Loucy (cell line): ENCODE measurements around the gene SLC35A4.
"Not testable (repeated sequence)": the region's sequence is repeated elsewhere in the genome, so short reads cannot be mapped to it uniquely, and the experiment has no call there.

Experiments
- H2AFZ ChIP-seq: fragments of 200-600 bp; sonication (generic); 2 replicates; pipeline ENCODE4 v1.6.0; 2016; ENCODE audit warnings: antibody characterized with exemption, mild to moderate bottlenecking, low read length, moderate library complexity
- H3F3A ChIP-seq: fragments of 200-600 bp; 2 replicates; pipeline ENCODE4 v1.6.0; 2016; ENCODE audit warnings: antibody characterized with exemption, low read depth, mild to moderate bottlenecking
- H3K27me3 ChIP-seq: fragments of 200-600 bp; sonication (generic); 2 replicates; pipeline ENCODE4 v1.6.1; 2014; ENCODE audit warnings: low read length, mild to moderate bottlenecking; ENCODE audit not compliant: insufficient read depth, poor library complexity, severe bottlenecking
- H3K36me3 ChIP-seq: fragments of 200-600 bp; sonication (generic); 2 replicates; pipeline ENCODE4 v1.6.1; 2016; ENCODE audit warnings: low read length; ENCODE audit not compliant: insufficient read depth
- H3K4me1 ChIP-seq: fragments of 200-600 bp; sonication (generic); 2 replicates; pipeline ENCODE4 v1.5.1; 2014; ENCODE audit warnings: low read length, mild to moderate bottlenecking; ENCODE audit not compliant: insufficient read depth, poor library complexity, severe bottlenecking
- H3K4me2 ChIP-seq: fragments of 200-600 bp; sonication (generic); 2 replicates; pipeline ENCODE4 v1.6.0; 2014; ENCODE audit warnings: antibody characterized with exemption, low read length, low read depth, mild to moderate bottlenecking; ENCODE audit not compliant: poor library complexity, severe bottlenecking
- H3K4me3 ChIP-seq: fragments of 200-600 bp; sonication (generic); 2 replicates; pipeline ENCODE4 v1.5.1; 2014; ENCODE audit warnings: low read length, mild to moderate bottlenecking, mixed read lengths; ENCODE audit not compliant: poor library complexity, severe bottlenecking
- H3K79me2 ChIP-seq: fragments of 200-600 bp; sonication (generic); 2 replicates; pipeline ENCODE4 v1.6.1; 2014; ENCODE audit warnings: low read length; ENCODE audit not compliant: insufficient read depth
- H3K9ac ChIP-seq: fragments of 200-600 bp; sonication (generic); 2 replicates; pipeline ENCODE4 v1.6.0; 2014; ENCODE audit warnings: mild to moderate bottlenecking, low read depth, low read length, moderate library complexity; ENCODE audit not compliant: poor library complexity, severe bottlenecking
- H3K9me2 ChIP-seq: fragments of 200-600 bp; sonication (generic); replicated peaks from 2 replicates; pipeline ENCODE4 v1.6.1; 2016; ENCODE audit warnings: low read depth, low read length, mixed read lengths
- H3K9me3 ChIP-seq: fragments of 200-600 bp; sonication (generic); 2 replicates; pipeline ENCODE4 v1.6.1; 2014; ENCODE audit warnings: mild to moderate bottlenecking, antibody characterized with exemption, low read length, low read depth; ENCODE audit not compliant: insufficient read depth
- H4K20me1 ChIP-seq: fragments of 200-600 bp; sonication (generic); 2 replicates; pipeline ENCODE4 v1.6.0; 2014; ENCODE audit warnings: antibody characterized with exemption, low read length, mild to moderate bottlenecking; ENCODE audit not compliant: insufficient read depth, poor library complexity, severe bottlenecking
- EZH2phosphoT487 ChIP-seq: fragments of 200-600 bp; IDR thresholded peaks from 2 replicates; pipeline ENCODE4 v1.6.1; 2018; ENCODE audit warnings: antibody characterized with exemption, mild to moderate bottlenecking, moderate library complexity, borderline replicate concordance
- TF ChIP-seq, protein P1 (sequence below): fragments of 200-600 bp; sonication (generic); conservative IDR thresholded peaks from 2 replicates; pipeline ENCODE4 v1.5.1; 2014; ENCODE audit warnings: mild to moderate bottlenecking, antibody characterized with exemption, low read length

The SLC35A4 gene

DNA sequence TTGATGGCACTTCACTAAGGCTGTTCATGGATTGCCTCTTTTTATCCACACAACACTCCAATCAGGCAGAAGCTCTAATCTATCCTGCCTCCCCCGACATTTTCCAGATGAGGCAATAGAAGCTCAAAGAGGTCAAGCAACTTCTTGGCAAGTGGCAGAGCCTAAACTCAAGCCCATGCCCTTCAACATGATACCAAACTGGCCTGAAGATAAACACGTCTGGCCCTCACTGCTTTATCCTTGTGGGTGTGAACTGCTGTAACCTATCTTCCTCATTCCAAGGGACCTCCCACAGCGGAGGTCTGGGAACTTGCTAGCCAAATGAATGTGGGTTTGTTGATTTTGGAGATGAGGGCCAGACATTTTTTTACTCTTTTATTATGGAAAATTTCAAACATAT, 9.5 kb downstream of the SLC35A4 start:
- Histone ChIP-seq H3K36me3 (no peaks in the 10 kb centered on the region), H3K9ac (no peak overlapping the region), H2AFZ (no peak overlapping the region), H3K4me2 (no peak overlapping the region), H3K4me3 (no peak overlapping the region), H3K9me2 (no peaks in the 10 kb centered on the region), H3K9me3 (no peaks in the 10 kb centered on the region), H3K4me1 (no peaks in the 10 kb centered on the region), H3F3A (no peaks in the 10 kb centered on the region), H4K20me1 (no peaks in the 10 kb centered on the region), H3K27me3 (no peaks in the 10 kb centered on the region), H3K79me2 (no peaks in the 10 kb centered on the region)
- TF ChIP-seq, protein P1, sequence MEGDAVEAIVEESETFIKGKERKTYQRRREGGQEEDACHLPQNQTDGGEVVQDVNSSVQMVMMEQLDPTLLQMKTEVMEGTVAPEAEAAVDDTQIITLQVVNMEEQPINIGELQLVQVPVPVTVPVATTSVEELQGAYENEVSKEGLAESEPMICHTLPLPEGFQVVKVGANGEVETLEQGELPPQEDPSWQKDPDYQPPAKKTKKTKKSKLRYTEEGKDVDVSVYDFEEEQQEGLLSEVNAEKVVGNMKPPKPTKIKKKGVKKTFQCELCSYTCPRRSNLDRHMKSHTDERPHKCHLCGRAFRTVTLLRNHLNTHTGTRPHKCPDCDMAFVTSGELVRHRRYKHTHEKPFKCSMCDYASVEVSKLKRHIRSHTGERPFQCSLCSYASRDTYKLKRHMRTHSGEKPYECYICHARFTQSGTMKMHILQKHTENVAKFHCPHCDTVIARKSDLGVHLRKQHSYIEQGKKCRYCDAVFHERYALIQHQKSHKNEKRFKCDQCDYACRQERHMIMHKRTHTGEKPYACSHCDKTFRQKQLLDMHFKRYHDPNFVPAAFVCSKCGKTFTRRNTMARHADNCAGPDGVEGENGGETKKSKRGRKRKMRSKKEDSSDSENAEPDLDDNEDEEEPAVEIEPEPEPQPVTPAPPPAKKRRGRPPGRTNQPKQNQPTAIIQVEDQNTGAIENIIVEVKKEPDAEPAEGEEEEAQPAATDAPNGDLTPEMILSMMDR, result no peak
- TF ChIP-seq EZH2phosphoT487, result no peak

DNA sequence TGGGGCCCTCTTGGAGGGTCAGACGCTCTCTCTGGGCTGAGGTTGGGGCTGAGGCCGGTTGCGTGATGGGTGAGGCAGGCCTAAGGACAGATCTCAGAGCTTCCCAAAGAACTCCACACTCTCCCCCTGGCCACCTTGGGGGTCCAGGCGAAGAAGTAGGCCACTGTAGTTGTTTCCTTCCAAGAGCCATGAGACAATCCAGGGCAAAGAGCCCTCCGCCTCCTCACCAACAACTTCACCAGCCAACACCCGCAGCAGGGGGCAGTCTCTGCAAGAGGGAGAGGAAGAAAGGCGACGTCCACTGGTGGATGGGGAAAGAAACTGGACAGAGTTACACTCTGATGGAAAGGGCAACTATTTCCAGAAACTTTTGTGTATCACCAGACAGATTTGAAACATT, 10.7 kb downstream of the SLC35A4 start:
- no peaks in the 10 kb centered on the region for H3K9me2 ChIP-seq
- no peaks in the 10 kb centered on the region for H3K9me3 ChIP-seq
- H3K36me3 ChIP-seq, result no peaks in the 10 kb centered on the region
- H2AFZ ChIP-seq, result no peak overlapping the region
- TF ChIP-seq, protein P1, result peak; percentile 50
- TF ChIP-seq EZH2phosphoT487, result no peak
- H3K27me3 ChIP-seq, result no peaks in the 10 kb centered on the region
- H3K9ac ChIP-seq, result no peak overlapping the region
- H3F3A ChIP-seq, result no peaks in the 10 kb centered on the region
- no peaks in the 10 kb centered on the region for H4K20me1 ChIP-seq
- H3K79me2 ChIP-seq, result no peaks in the 10 kb centered on the region
- H3K4me1 ChIP-seq, result no peaks in the 10 kb centered on the region
- no peak overlapping the region for H3K4me2 ChIP-seq
- H3K4me3 ChIP-seq, result no peak overlapping the region

- H3K4me2 ChIP-seq, result no peak overlapping the region
- peak overlapping the region; percentile 86 for H2AFZ ChIP-seq
- H3K4me3 ChIP-seq, result no peak overlapping the region
- no peak overlapping the region for H3K9ac ChIP-seq
- H3K4me1 ChIP-seq, result no peaks in the 10 kb centered on the region
- no peaks in the 10 kb centered on the region for H3K36me3 ChIP-seq
- no peaks in the 10 kb centered on the region for H3K27me3 ChIP-seq
- no peaks in the 10 kb centered on the region for H3K79me2 ChIP-seq
- no peaks in the 10 kb centered on the region for H3K9me3 ChIP-seq
- H3F3A ChIP-seq, result no peaks in the 10 kb centered on the region
- TF ChIP-seq, protein P1, result no peak
- TF ChIP-seq EZH2phosphoT487, result no peak
- no peaks in the 10 kb centered on the region for H4K20me1 ChIP-seq
- no peaks in the 10 kb centered on the region for H3K9me2 ChIP-seq
Observed at GRCh38 chr5:140576776-140577201, 12.2 kb downstream of the SLC35A4 start.

DNA sequence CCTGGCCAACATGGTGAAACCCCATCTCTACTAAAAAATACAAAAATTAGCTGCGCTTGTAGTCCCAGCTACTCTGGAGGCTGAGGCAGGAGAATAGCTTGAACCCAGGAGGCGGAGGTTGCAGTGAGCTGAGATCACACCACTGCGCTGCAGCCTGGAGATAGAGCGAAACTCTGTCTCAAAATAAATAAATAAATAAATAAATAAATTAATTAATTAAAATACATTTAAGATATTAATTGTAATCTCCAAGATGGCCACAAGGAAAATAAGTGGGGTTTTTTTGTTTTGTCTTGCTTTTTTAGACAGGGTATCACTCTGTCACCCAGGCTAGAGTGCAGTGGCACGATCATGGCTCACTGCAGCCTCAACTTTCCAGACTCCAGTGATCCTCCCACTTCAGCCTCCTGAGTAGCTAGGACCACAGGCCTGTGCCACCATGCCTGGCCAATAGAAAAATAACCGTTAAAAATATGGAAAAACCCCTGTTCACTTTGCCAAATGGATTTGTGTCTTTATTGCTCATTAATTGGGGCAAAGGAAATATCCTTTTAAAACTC, 14.6 kb downstream of the SLC35A4 start:
- H3K4me2 ChIP-seq, H3K9me2 ChIP-seq, H3F3A ChIP-seq, H2AFZ ChIP-seq, H3K9me3 ChIP-seq, H3K4me1 ChIP-seq, H3K79me2 ChIP-seq, H3K36me3 ChIP-seq, H3K4me3 ChIP-seq, H3K9ac ChIP-seq, H4K20me1 ChIP-seq, H3K27me3 ChIP-seq: not testable (repeated sequence)
